Muscle of leg (tissue), 11 donors: ENCODE measurements around the gene PCNX2. TPM values are rescaled to one million over a fixed set of nuclear protein-coding genes. Genes with fewer than 3 reads are reported as not detected.
A peak's percentile ranks its signal among the peaks of the same experiment; 100 is the strongest.

ENCODE experiments used
- DNase-seq: peaks from one replicate; pipeline ENCODE4 v3.0.0; 2013
- H3K27ac ChIP-seq: one replicate; pipeline ENCODE4 v1.5.1; 2013; ENCODE audit warnings: mild to moderate bottlenecking, low read length, control low read depth
- H3K27me3 ChIP-seq: one replicate; pipeline ENCODE4 v1.6.1; 2013; ENCODE audit warnings: low read length; ENCODE audit not compliant: control insufficient read depth, insufficient read depth
- H3K36me3 ChIP-seq: one replicate; pipeline ENCODE4 v1.6.1; 2013; ENCODE audit warnings: low read length; ENCODE audit not compliant: control insufficient read depth, insufficient read depth
- H3K4me1 ChIP-seq: one replicate; pipeline ENCODE4 v1.6.1; 2013; ENCODE audit warnings: low read length; ENCODE audit not compliant: control insufficient read depth, insufficient read depth
- H3K4me3 ChIP-seq: one replicate; pipeline ENCODE4 v1.5.1; 2013; ENCODE audit warnings: low read length, control low read depth
- H3K9me3 ChIP-seq: replicated peaks from 2 replicates; pipeline ENCODE4 v1.6.1; 2013; ENCODE audit warnings: low read depth, low read length; ENCODE audit not compliant: control insufficient read depth
- WGBS: methylation state at CpG from one replicate; pipeline ENCODE4 v1.1.5; 2013; ENCODE audit warnings: missing lambda C conversion rate; ENCODE audit not compliant: insufficient coverage; 5-methylcytosine and 5-hydroxymethylcytosine counted together
- polyA plus RNA-seq, 8 donors: library from polyadenylated mRNA; unstranded; fragments of 120-200 nt; gene quantifications; one replicate each; pipeline versions ENCODE4 v1.2.1 to v1.2.3, GENCODE V29; 2013; ENCODE audit warnings: inconsistent platforms in 1 of 8, low replicate concordance in 1 of 8; ENCODE audit not compliant: insufficient read length in 8 of 8, insufficient read depth in 1 of 8
- total RNA-seq: library from RNA; stranded (reverse); fragments of 120-200 nt; gene quantifications from one replicate; pipeline ENCODE4 v1.2.4, GENCODE V29; 2013

Gene PCNX2
- total and polyA plus RNA-seq, 9 donors: 2.5 to 5.2 (median 3.9) TPM

GRCh38 chr1:232984577-232985425 lies 310.7 kb downstream of the PCNX2 start:
- Histone ChIP-seq H3K4me1 (peaks cover 4% of the 10 kb centered on the region), H3K27ac (no peak overlapping the region), H3K9me3 (no peaks in the 10 kb centered on the region), H3K36me3 (no peaks in the 10 kb centered on the region), H3K4me3 (no peak overlapping the region), H3K27me3 (no peaks in the 10 kb centered on the region)
- WGBS: 81% methylated on average over 3 of the region's 10 CpGs
- DNase-seq: no peak

GRCh38 chr1:232983817-232984567 lies 311.5 kb downstream of the PCNX2 start:
- Histone ChIP-seq H3K27me3 (no peaks in the 10 kb centered on the region), H3K9me3 (no peaks in the 10 kb centered on the region), H3K36me3 (peaks cover 7% of the 10 kb centered on the region), H3K4me1 (peaks cover 4% of the 10 kb centered on the region), H3K27ac (no peak overlapping the region), H3K4me3 (no peak overlapping the region)
- DNase-seq: no peak
- WGBS: 87% methylated on average over 11 of the region's 25 CpGs

GRCh38 chr1:232983375-232983774 lies 312.1 kb downstream of the PCNX2 start:
- H3K4me1 ChIP-seq: peaks cover 2% of the 10 kb centered on the region
- DNase-seq: no peak
- H3K27ac ChIP-seq: no peak overlapping the region
- H3K27me3 ChIP-seq: no peaks in the 10 kb centered on the region
- H3K4me3 ChIP-seq: no peak overlapping the region
- no peaks in the 10 kb centered on the region for H3K9me3 ChIP-seq
- whole genome bisulfite sequencing: 95% methylated on average over 10 of the region's 14 CpGs
- peaks cover 9% of the 10 kb centered on the region for H3K36me3 ChIP-seq

GRCh38 chr1:232982238-232982944 lies 313.1 kb downstream of the PCNX2 start:
- 67% methylated on average over 6 of the region's 13 CpGs for WGBS
- H3K9me3 ChIP-seq: no peaks in the 10 kb centered on the region
- H3K4me3 ChIP-seq: no peak overlapping the region
- no peaks in the 10 kb centered on the region for H3K27me3 ChIP-seq
- no peak for DNase-seq
- no peak overlapping the region for H3K27ac ChIP-seq
- H3K36me3 ChIP-seq: peaks cover 16% of the 10 kb centered on the region
- peaks cover 2% of the 10 kb centered on the region for H3K4me1 ChIP-seq

- peaks cover 29% of the 10 kb centered on the region for H3K36me3 ChIP-seq
- H3K27me3 ChIP-seq: no peaks in the 10 kb centered on the region
- no peaks in the 10 kb centered on the region for H3K9me3 ChIP-seq
- H3K4me3 ChIP-seq: no peak overlapping the region
- H3K4me1 ChIP-seq: peaks cover 2% of the 10 kb centered on the region
- 64% methylated on average over 3 of the region's 9 CpGs for WGBS
- DNase-seq: no peak
- H3K27ac ChIP-seq: no peak overlapping the region
Measured at GRCh38 chr1:232980986-232981560, 314.5 kb downstream of the PCNX2 start.

GRCh38 chr1:232980355-232980978 lies 315.1 kb downstream of the PCNX2 start:
- no peaks in the 10 kb centered on the region for H3K9me3 ChIP-seq

GRCh38 chr1:232979558-232979957 lies 316.0 kb downstream of the PCNX2 start:
- Histone ChIP-seq H3K9me3 (no peaks in the 10 kb centered on the region), H3K27me3 (no peaks in the 10 kb centered on the region), H3K4me1 (peaks cover 2% of the 10 kb centered on the region), H3K27ac (no peak overlapping the region), H3K36me3 (peaks cover 36% of the 10 kb centered on the region), H3K4me3 (no peak overlapping the region)
- WGBS: 86% methylated on average over 6 of the region's 6 CpGs
- DNase-seq: no peak

More at GRCh38 chr1:232980355-232980978, 315.1 kb downstream of the PCNX2 start:
- Histone ChIP-seq H3K27ac (no peak overlapping the region), H3K4me1 (peaks cover 2% of the 10 kb centered on the region), H3K27me3 (no peaks in the 10 kb centered on the region), H3K36me3 (peaks cover 29% of the 10 kb centered on the region), H3K4me3 (no peak overlapping the region)
- DNase-seq: no peak
- 65% methylated on average over 10 of the region's 13 CpGs for WGBS

- no peak overlapping the region for H3K4me3 ChIP-seq
- H3K36me3 ChIP-seq: peaks cover 37% of the 10 kb centered on the region
- peaks cover 2% of the 10 kb centered on the region for H3K4me1 ChIP-seq
- peaks cover 6% of the 10 kb centered on the region for H3K9me3 ChIP-seq
- no peak for DNase-seq
- no peak overlapping the region for H3K27ac ChIP-seq
- H3K27me3 ChIP-seq: no peaks in the 10 kb centered on the region
- WGBS: 20% methylated on average over 2 of the region's 4 CpGs
Measured at GRCh38 chr1:232978815-232979214, 316.7 kb downstream of the PCNX2 start.

GRCh38 chr1:232978091-232978634 lies 317.4 kb downstream of the PCNX2 start:
- no peak overlapping the region for H3K27ac ChIP-seq
- no peak overlapping the region for H3K4me3 ChIP-seq
- WGBS: 35% methylated on average over 6 of the region's 8 CpGs
- H3K36me3 ChIP-seq: peaks cover 40% of the 10 kb centered on the region
- H3K9me3 ChIP-seq: peaks cover 12% of the 10 kb centered on the region
- no peaks in the 10 kb centered on the region for H3K27me3 ChIP-seq
- DNase-seq: peak; percentile 47
- H3K4me1 ChIP-seq: peaks cover 2% of the 10 kb centered on the region
